ENCODE measurements around the gene KRTAP5-9.
"Not testable (repeated sequence)": the region's sequence is repeated elsewhere in the genome, so short reads cannot be mapped to it uniquely, and the experiment has no call there.

DNA sequence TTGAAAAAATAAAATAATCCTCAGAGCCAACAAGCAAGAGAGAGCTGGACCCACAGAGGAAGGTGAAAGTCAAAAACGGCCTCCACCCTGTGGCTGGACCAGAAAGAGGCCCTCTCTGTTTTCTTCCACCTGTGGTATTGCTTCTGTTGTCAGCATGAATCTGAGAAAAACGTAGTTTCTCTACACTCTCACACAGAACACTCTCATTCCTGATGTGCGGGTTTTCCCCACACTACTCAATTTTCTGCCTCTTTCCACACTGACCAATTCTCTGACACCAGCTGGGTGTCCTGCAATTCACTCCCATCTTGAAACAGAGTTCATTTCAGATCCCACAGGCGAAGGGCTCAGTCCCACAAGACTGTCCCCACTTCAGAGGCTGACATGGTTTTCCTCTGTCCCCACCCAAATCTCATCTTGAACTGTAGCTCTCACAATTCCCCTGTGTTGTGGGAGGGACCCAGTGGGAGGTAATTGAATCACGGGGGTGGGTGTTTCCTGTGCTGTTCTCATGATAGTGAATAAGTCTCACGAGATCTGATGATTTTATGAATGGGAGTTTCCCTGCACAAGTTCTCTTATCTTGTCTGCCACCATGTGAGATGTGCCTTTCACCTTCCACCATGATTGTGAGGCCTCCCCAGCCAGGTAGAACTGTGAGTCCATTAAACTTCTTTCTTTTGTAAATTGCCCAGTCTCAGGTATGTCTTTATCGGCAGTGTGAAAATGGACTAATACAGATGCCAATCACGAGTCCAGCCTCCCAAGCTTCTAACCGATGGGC, 7.5 kb upstream of the KRTAP5-9 start:
- TF ChIP-seq, protein P1, sequence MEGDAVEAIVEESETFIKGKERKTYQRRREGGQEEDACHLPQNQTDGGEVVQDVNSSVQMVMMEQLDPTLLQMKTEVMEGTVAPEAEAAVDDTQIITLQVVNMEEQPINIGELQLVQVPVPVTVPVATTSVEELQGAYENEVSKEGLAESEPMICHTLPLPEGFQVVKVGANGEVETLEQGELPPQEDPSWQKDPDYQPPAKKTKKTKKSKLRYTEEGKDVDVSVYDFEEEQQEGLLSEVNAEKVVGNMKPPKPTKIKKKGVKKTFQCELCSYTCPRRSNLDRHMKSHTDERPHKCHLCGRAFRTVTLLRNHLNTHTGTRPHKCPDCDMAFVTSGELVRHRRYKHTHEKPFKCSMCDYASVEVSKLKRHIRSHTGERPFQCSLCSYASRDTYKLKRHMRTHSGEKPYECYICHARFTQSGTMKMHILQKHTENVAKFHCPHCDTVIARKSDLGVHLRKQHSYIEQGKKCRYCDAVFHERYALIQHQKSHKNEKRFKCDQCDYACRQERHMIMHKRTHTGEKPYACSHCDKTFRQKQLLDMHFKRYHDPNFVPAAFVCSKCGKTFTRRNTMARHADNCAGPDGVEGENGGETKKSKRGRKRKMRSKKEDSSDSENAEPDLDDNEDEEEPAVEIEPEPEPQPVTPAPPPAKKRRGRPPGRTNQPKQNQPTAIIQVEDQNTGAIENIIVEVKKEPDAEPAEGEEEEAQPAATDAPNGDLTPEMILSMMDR (IDR thresholded peaks at IDR 0.05), result not testable (repeated sequence)
- not testable (repeated sequence) for TF ChIP-seq POLR2A (IDR thresholded peaks at IDR 0.05)
